Kidney (tissue), 14 donors: Measurements from ENCODE around the gene ARHGAP22. TPM values are rescaled to one million over a fixed set of nuclear protein-coding genes. Genes with fewer than 3 reads are reported as not detected.

Experiments
- DNase-seq, 5 donors: peaks; one replicate each; pipeline ENCODE4 v3.0.0-alpha.2; 2013 to 2020
- FAIRE-seq: peaks from 2 replicates; lab custom pipeline; 2012; peaks lifted over from hg19 to GRCh38; lab: Jason Lieb, UNC
- H3K27ac ChIP-seq, 2 donors: one replicate each; pipeline ENCODE4 v1.7.0; 2013; ENCODE audit warnings: low read depth in 2 of 2, low read length in 2 of 2, inconsistent platforms in 1 of 2
- H3K27me3 ChIP-seq: one replicate; pipeline ENCODE4 v1.7.1; 2013; ENCODE audit warnings: low read length, inconsistent platforms; ENCODE audit not compliant: control insufficient read depth, insufficient read depth
- H3K36me3 ChIP-seq, 3 donors: one replicate each; pipeline versions ENCODE4 v1.7.0 to v1.7.1; 2013; ENCODE audit warnings: low read length in 3 of 3, control low read depth in 1 of 3, inconsistent platforms in 1 of 3; ENCODE audit not compliant: insufficient read depth in 3 of 3, control insufficient read depth in 2 of 3
- H3K4me1 ChIP-seq, 3 donors: one replicate each; pipeline versions ENCODE4 v1.7.0 to v1.7.1; 2013; ENCODE audit warnings: low read length in 3 of 3, inconsistent platforms in 1 of 3, low read depth in 1 of 3; ENCODE audit not compliant: control insufficient read depth in 2 of 3, insufficient read depth in 2 of 3
- H3K4me3 ChIP-seq, 3 donors: one replicate each; pipeline versions ENCODE4 v1.7.0 to v1.8.1; 2013; ENCODE audit warnings: low read length in 3 of 3, control low read depth in 1 of 3, inconsistent platforms in 1 of 3
- H3K9ac ChIP-seq, 3 donors: one replicate each; pipeline versions ENCODE4 v1.7.0 to v1.7.1; 2013; ENCODE audit warnings: low read length in 3 of 3, control low read depth in 1 of 3, inconsistent platforms in 1 of 3
- H3K9me3 ChIP-seq, 3 donors: one replicate each; pipeline versions ENCODE4 v1.7.0 to v1.7.1; 2013; ENCODE audit warnings: low read length in 3 of 3, control low read depth in 1 of 3, inconsistent platforms in 1 of 3; ENCODE audit not compliant: control insufficient read depth in 2 of 3, insufficient read depth in 1 of 3
- intact Hi-C: fragments of 100-400 bp; cut with DNase I; formaldehyde crosslinking; loops from one replicate; pipeline ENCODE4 v1.11.1; 2022
- polyA plus RNA-seq: library from polyadenylated mRNA; stranded (reverse); fragments of 350-450 nt; fragmentation: Illumina TruSeq; extraction: RNeasy Lipid Tissue Mini Kit (QIAGEN cat#74804); gene quantifications from one replicate; pipeline ENCODE4 v1.2.3, GENCODE V29; 2014; ENCODE audit warnings: low read depth, low replicate concordance; ENCODE audit not compliant: insufficient read depth
- total RNA-seq: library from RNA; stranded (reverse); fragmentation: NEBNext Ultra II Directional; extraction: Animal tissue kit (Norgen Biotek cat#: 25700); gene quantifications from one replicate; pipeline ENCODE4 v1.2.1, GENCODE V29; 2021
- TF ChIP-seq, protein P1 (sequence below): IDR thresholded peaks from 3 replicates; pipeline ENCODE4 v1.5.1; 2012; ENCODE audit warnings: mild to moderate bottlenecking, moderate library complexity, borderline replicate concordance; ENCODE audit not compliant: insufficient read depth; ENCODE audit errors: extremely low read depth
- donor health status: control.
- donor health status: control.
- donor health status: control.
- donor health status: control.
- donor health status: control.
- donor health status: DM: yes; HTN: yes; CAD: no.
- donor health status: Normal renal cell carcinoma (clear cell type).

The ARHGAP22 gene
- total and polyA plus RNA-seq, 2 donors from 2014 or later = 0.62 to 6.6 TPM

DNA sequence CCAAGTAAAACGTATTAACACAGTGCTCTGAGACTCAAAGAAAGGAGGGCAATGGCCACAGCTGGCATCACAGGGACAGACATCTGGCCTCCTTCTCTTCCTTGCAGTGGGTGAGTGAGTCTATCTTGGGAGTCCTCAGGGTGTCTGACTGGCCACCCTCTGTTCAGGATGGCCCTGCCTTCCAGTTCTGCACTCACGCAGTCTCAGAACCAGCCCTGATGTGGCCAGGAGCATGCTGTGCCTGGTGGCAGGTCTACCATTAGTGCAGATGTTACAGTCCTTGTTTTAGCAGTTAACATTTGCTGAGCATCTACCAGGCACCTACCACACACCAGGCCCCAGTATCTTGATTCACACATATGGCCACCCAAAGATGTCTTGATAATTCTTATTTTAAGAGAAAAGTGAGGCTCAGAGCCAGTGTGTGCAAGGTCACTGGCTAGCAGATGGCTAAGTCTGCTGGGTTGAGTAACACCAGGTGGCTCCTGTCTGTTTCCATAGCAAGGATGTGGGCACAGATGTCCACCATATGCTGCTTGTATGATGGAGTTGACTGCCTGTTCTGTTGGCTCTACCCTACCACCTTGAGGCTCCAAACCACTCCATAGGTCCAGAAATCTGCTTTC, 23.2 kb upstream of the ARHGAP22 start:
- Histone ChIP-seq H3K4me3 (no peak overlapping the region), H3K9ac (no peak overlapping the region), H3K4me1 (no peaks in the 10 kb centered on the region), H3K36me3 (no peaks in the 10 kb centered on the region), H3K9me3 (no peaks in the 10 kb centered on the region), H3K27me3 (no peaks in the 10 kb centered on the region), H3K27ac (no peak overlapping the region)
- DNase-seq = no peak
- no peak for FAIRE-seq
- intact Hi-C loops = no loop called here
- TF ChIP-seq, protein P1, sequence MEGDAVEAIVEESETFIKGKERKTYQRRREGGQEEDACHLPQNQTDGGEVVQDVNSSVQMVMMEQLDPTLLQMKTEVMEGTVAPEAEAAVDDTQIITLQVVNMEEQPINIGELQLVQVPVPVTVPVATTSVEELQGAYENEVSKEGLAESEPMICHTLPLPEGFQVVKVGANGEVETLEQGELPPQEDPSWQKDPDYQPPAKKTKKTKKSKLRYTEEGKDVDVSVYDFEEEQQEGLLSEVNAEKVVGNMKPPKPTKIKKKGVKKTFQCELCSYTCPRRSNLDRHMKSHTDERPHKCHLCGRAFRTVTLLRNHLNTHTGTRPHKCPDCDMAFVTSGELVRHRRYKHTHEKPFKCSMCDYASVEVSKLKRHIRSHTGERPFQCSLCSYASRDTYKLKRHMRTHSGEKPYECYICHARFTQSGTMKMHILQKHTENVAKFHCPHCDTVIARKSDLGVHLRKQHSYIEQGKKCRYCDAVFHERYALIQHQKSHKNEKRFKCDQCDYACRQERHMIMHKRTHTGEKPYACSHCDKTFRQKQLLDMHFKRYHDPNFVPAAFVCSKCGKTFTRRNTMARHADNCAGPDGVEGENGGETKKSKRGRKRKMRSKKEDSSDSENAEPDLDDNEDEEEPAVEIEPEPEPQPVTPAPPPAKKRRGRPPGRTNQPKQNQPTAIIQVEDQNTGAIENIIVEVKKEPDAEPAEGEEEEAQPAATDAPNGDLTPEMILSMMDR = no peak

DNA sequence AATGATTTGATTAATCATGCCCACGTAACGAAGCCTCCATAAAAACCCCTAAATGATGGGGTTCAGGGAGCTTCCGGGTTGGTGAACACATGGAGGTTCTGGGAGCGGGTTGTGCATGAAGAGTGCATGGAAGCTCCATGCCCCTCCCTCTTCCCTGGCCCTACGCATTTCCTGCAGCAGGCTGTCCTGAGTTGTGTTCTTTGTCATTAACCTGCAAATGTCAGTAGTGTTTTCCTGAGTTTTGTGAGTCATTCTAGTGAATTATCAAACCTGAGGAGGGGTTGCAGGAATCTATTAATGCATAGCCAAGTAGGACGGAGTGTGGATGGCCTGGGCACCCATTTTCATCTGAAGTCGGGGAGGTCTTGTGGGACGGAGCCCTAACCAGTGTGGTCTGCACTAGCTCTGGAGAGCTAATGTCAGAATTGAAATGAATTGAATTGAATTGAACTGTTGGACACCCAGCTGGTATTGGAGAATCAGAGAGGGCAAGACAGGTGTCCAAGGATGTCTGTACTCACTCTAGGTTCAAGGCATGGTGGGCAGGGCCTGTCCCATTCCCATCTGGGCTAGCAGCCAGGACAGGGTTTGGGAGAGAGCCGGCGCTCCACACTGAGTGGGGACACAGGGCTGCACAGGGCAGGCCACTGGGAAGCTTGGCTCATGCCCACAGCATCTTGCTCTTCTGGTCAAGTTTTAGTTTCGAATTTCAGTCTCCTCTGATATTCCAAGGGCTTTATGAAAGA, 22.3 kb upstream of the ARHGAP22 start:
- Histone ChIP-seq H3K9me3 (no peaks in the 10 kb centered on the region), H3K36me3 (no peaks in the 10 kb centered on the region), H3K4me1 (no peaks in the 10 kb centered on the region), H3K27ac (no peak overlapping the region), H3K4me3 (no peak overlapping the region), H3K9ac (no peak overlapping the region), H3K27me3 (no peaks in the 10 kb centered on the region)
- no peak for FAIRE-seq
- TF ChIP-seq, protein P1 = no peak
- DNase-seq = peak in 1 of 5 donors; percentile 41
- intact Hi-C loops = no loop called here

DNA sequence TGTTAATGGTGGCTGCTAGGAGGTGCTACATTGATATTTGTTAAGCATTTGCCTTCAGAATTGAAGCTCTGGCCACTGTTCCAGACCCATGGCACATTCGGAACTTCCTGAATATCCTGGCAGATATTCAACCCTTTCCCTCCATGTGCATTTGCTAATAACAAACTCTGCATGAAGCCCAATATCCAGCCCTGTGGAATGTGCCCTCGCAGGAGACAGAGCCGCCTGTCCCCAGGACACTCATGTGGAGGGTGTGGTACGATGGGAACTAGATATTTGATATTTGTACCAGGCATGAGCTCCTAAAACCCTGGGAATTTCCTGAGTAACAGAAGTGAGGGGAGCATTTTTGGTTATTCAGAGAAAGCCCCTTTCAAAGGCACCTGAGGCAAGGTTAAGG, 21.6 kb upstream of the ARHGAP22 start:
- DNase-seq (no peak), FAIRE-seq (no peak)
- Histone ChIP-seq H3K4me1 (no peaks in the 10 kb centered on the region), H3K27me3 (no peaks in the 10 kb centered on the region), H3K27ac (no peak overlapping the region), H3K36me3 (no peaks in the 10 kb centered on the region), H3K4me3 (no peak overlapping the region), H3K9ac (no peak overlapping the region), H3K9me3 (no peaks in the 10 kb centered on the region)
- TF ChIP-seq, protein P1 = no peak
- intact Hi-C loops = no loop called here
